ENCODE data around the gene CKAP4.

DNA sequence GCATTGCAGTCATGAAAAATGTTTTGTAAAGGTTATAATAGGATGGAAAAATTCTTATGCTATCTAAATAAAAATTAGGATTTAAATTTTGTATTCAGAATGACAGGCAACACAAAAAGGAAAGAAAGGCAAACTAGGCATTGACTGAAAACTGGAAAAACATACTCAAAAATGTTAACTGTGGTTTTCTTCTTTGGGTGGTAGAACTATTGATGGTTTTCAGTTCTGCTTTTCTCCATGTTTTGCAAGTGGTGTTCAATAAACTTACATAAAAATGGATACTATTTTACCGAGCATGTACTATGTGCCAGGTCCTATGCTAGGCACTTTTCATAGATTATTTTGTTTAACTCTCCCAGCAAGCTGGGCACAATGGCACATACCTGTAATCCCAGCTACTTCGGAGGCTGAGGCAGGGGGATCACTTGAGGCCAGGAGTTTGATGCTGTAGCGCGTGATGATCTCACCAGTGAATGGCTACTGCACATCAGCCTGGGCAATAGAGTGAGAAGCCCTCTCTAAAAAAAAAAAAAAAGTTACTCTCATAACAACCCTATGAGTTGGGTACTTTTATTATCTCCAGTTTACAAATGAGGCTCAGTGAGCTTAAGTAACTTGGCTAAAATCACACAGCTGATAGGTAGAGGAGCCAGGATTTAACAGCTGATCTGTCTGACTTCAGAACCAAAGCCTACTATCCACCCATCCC lies 28.4 kb upstream of the CKAP4 start:
- TF ChIP-seq, protein P1, sequence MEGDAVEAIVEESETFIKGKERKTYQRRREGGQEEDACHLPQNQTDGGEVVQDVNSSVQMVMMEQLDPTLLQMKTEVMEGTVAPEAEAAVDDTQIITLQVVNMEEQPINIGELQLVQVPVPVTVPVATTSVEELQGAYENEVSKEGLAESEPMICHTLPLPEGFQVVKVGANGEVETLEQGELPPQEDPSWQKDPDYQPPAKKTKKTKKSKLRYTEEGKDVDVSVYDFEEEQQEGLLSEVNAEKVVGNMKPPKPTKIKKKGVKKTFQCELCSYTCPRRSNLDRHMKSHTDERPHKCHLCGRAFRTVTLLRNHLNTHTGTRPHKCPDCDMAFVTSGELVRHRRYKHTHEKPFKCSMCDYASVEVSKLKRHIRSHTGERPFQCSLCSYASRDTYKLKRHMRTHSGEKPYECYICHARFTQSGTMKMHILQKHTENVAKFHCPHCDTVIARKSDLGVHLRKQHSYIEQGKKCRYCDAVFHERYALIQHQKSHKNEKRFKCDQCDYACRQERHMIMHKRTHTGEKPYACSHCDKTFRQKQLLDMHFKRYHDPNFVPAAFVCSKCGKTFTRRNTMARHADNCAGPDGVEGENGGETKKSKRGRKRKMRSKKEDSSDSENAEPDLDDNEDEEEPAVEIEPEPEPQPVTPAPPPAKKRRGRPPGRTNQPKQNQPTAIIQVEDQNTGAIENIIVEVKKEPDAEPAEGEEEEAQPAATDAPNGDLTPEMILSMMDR (IDR thresholded peaks at IDR 0.05; ENCODE audit: insufficient read depth, low read length, poor library complexity, severe bottlenecking) = no peak
- no peak for TF ChIP-seq EZH2phosphoT487 (conservative IDR thresholded peaks at IDR 0.05; ENCODE audit: low read length)

Measured in SU-DHL-6 (cell line).